ENCODE data around the gene USP17L27.
"Not testable (repeated sequence)": the region's sequence is repeated elsewhere in the genome, so short reads cannot be mapped to it uniquely, and the experiment has no call there.

Gene USP17L27, protein sequence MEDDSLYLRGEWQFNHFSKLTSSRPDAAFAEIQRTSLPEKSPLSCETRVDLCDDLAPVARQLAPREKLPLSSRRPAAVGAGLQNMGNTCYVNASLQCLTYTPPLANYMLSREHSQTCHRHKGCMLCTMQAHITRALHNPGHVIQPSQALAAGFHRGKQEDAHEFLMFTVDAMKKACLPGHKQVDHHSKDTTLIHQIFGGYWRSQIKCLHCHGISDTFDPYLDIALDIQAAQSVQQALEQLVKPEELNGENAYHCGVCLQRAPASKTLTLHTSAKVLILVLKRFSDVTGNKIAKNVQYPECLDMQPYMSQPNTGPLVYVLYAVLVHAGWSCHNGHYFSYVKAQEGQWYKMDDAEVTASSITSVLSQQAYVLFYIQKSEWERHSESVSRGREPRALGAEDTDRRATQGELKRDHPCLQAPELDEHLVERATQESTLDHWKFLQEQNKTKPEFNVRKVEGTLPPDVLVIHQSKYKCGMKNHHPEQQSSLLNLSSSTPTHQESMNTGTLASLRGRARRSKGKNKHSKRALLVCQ

DNA sequence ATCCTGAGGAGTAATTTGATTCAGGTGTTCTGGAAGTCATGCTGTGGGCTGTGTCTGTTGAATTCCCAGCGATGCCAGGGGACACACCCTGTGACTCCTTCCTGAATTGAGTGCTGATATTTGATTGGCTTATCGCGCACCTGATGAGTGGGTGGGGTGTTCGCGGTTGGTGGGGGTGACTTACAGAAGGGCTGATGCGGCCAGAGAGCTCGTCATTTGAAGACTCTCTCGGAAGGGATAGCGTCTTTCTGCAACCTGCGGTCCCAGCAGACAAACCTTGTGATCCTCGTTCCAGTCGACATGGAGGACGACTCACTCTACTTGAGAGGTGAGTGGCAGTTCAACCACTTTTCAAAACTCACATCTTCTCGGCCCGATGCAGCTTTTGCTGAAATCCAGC lies at the start of gene USP17L27:
TSS of gene USP17L27 (plus strand) at position 301 of the 400 bp plus-strand sequence. CDS start at position 301, 0 bp downstream.
- H3K9me3 ChIP-seq (ENCODE audit: control insufficient read depth, insufficient read depth, low read length); H3K4me1 ChIP-seq (ENCODE audit: insufficient read depth, low read length); H3K36me3 ChIP-seq (ENCODE audit: insufficient read depth, low read length); H3K9ac ChIP-seq (ENCODE audit: low read depth, low read length): not testable (repeated sequence)

DNA sequence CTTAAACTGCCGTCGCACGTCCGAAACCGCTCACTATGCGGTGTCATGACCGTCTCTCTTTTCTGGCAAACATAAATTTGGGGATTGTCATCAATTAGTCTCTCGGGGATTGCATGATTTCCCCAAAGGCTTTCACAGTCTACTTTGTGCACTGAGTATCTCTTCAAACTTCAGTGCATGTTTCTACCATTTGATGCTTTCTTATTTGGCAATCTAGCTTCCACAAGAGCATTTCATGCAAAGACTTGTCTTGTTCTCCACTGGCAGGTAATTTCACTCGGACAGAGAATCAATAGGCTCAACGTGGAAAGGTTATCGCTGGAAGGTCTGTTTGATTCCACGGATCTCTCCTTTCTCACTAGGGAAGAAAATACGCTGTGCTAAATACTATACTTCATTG lies 19.8 kb upstream of the USP17L27 start:
- not testable (repeated sequence) for H3K4me1 ChIP-seq (ENCODE audit: insufficient read depth, low read length); H3K9ac ChIP-seq (ENCODE audit: low read depth, low read length); H3K36me3 ChIP-seq (ENCODE audit: insufficient read depth, low read length); H3K9me3 ChIP-seq (ENCODE audit: control insufficient read depth, insufficient read depth, low read length)

DNA sequence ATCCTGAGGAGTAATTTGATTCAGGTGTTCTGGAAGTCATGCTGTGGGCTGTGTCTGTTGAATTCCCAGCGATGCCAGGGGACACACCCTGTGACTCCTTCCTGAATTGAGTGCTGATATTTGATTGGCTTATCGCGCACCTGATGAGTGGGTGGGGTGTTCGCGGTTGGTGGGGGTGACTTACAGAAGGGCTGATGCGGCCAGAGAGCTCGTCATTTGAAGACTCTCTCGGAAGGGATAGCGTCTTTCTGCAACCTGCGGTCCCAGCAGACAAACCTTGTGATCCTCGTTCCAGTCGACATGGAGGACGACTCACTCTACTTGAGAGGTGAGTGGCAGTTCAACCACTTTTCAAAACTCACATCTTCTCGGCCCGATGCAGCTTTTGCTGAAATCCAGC lies 19.1 kb upstream of the USP17L27 start, which contains the start of gene USP17L24:
TSS of gene USP17L24 (plus strand) at position 301 of the 400 bp plus-strand sequence. CDS start at position 301, 0 bp downstream.
- not testable (repeated sequence) for H3K4me1 ChIP-seq (ENCODE audit: insufficient read depth, low read length); H3K9ac ChIP-seq (ENCODE audit: low read depth, low read length); H3K9me3 ChIP-seq (ENCODE audit: control insufficient read depth, insufficient read depth, low read length); H3K36me3 ChIP-seq (ENCODE audit: insufficient read depth, low read length)

DNA sequence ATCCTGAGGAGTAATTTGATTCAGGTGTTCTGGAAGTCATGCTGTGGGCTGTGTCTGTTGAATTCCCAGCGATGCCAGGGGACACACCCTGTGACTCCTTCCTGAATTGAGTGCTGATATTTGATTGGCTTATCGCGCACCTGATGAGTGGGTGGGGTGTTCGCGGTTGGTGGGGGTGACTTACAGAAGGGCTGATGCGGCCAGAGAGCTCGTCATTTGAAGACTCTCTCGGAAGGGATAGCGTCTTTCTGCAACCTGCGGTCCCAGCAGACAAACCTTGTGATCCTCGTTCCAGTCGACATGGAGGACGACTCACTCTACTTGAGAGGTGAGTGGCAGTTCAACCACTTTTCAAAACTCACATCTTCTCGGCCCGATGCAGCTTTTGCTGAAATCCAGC lies 14.3 kb upstream of the USP17L27 start, which contains the start of gene USP17L25:
TSS of gene USP17L25 (plus strand) at position 301 of the 400 bp plus-strand sequence. CDS start at position 301, 0 bp downstream.
- not testable (repeated sequence) for H3K9me3 ChIP-seq (ENCODE audit: control insufficient read depth, insufficient read depth, low read length); H3K9ac ChIP-seq (ENCODE audit: low read depth, low read length); H3K36me3 ChIP-seq (ENCODE audit: insufficient read depth, low read length); H3K4me1 ChIP-seq (ENCODE audit: insufficient read depth, low read length)

DNA sequence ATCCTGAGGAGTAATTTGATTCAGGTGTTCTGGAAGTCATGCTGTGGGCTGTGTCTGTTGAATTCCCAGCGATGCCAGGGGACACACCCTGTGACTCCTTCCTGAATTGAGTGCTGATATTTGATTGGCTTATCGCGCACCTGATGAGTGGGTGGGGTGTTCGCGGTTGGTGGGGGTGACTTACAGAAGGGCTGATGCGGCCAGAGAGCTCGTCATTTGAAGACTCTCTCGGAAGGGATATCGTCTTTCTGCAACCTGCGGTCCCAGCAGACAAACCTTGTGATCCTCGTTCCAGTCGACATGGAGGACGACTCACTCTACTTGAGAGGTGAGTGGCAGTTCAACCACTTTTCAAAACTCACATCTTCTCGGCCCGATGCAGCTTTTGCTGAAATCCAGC lies 9.6 kb upstream of the USP17L27 start, which contains the start of gene USP17L26:
TSS of gene USP17L26 (plus strand) at position 301 of the 400 bp plus-strand sequence. CDS start at position 301, 0 bp downstream.
- not testable (repeated sequence) for H3K9ac ChIP-seq (ENCODE audit: low read depth, low read length); H3K9me3 ChIP-seq (ENCODE audit: control insufficient read depth, insufficient read depth, low read length)

DNA sequence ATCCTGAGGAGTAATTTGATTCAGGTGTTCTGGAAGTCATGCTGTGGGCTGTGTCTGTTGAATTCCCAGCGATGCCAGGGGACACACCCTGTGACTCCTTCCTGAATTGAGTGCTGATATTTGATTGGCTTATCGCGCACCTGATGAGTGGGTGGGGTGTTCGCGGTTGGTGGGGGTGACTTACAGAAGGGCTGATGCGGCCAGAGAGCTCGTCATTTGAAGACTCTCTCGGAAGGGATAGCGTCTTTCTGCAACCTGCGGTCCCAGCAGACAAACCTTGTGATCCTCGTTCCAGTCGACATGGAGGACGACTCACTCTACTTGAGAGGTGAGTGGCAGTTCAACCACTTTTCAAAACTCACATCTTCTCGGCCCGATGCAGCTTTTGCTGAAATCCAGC lies 4.8 kb upstream of the USP17L27 start, which contains the start of gene USP17L5:
TSS of gene USP17L5 (plus strand) at position 301 of the 400 bp plus-strand sequence. CDS start at position 301, 0 bp downstream.
- not testable (repeated sequence) for H3K9me3 ChIP-seq (ENCODE audit: control insufficient read depth, insufficient read depth, low read length); H3K9ac ChIP-seq (ENCODE audit: low read depth, low read length); H3K36me3 ChIP-seq (ENCODE audit: insufficient read depth, low read length); H3K4me1 ChIP-seq (ENCODE audit: insufficient read depth, low read length)

More for the DNA sequence above, 9.6 kb upstream of the USP17L27 start, which contains the start of gene USP17L26:
- not testable (repeated sequence) for H3K36me3 ChIP-seq (ENCODE audit: insufficient read depth, low read length); H3K4me1 ChIP-seq (ENCODE audit: insufficient read depth, low read length)

DNA sequence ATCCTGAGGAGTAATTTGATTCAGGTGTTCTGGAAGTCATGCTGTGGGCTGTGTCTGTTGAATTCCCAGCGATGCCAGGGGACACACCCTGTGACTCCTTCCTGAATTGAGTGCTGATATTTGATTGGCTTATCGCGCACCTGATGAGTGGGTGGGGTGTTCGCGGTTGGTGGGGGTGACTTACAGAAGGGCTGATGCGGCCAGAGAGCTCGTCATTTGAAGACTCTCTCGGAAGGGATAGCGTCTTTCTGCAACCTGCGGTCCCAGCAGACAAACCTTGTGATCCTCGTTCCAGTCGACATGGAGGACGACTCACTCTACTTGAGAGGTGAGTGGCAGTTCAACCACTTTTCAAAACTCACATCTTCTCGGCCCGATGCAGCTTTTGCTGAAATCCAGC lies 4.6 kb downstream of the USP17L27 start, which contains the start of gene USP17L28:
TSS of gene USP17L28 (plus strand) at position 301 of the 400 bp plus-strand sequence. CDS start at position 301, 0 bp downstream.
- H3K4me1 ChIP-seq (ENCODE audit: insufficient read depth, low read length): not testable (repeated sequence)

DNA sequence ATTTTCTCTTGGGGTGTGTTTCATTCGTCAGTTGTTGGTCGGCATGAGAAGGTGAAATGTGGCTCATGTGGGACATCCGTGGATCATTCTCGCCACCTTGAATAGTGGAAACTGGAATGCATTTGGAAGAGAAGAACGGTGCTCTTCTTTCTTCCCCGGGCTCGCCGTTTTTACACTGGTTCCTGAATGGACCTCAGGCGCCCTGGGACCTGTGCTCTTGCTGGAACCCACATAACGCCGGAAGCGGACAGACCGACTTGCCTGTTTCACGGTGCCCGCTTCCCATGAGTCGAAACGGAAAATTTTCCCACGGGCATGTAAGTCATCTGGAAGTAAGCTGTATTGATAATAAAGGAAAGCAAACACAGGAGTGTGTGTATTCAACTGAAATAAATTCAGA lies 6.9 kb downstream of the USP17L27 start:
- H3K9me3 ChIP-seq (ENCODE audit: control insufficient read depth, insufficient read depth, low read length); H3K4me1 ChIP-seq (ENCODE audit: insufficient read depth, low read length); H3K9ac ChIP-seq (ENCODE audit: low read depth, low read length); H3K36me3 ChIP-seq (ENCODE audit: insufficient read depth, low read length): not testable (repeated sequence)

More for the DNA sequence above, 4.6 kb downstream of the USP17L27 start, which contains the start of gene USP17L28:
- H3K9ac ChIP-seq (ENCODE audit: low read depth, low read length); H3K9me3 ChIP-seq (ENCODE audit: control insufficient read depth, insufficient read depth, low read length); H3K36me3 ChIP-seq (ENCODE audit: insufficient read depth, low read length): not testable (repeated sequence)

DNA sequence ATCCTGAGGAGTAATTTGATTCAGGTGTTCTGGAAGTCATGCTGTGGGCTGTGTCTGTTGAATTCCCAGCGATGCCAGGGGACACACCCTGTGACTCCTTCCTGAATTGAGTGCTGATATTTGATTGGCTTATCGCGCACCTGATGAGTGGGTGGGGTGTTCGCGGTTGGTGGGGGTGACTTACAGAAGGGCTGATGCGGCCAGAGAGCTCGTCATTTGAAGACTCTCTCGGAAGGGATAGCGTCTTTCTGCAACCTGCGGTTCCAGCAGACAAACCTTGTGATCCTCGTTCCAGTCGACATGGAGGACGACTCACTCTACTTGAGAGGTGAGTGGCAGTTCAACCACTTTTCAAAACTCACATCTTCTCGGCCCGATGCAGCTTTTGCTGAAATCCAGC lies 9.4 kb downstream of the USP17L27 start, which contains the start of gene USP17L29:
TSS of gene USP17L29 (plus strand) at position 301 of the 400 bp plus-strand sequence. CDS start at position 301, 0 bp downstream.
- not testable (repeated sequence) for H3K36me3 ChIP-seq (ENCODE audit: insufficient read depth, low read length)

DNA sequence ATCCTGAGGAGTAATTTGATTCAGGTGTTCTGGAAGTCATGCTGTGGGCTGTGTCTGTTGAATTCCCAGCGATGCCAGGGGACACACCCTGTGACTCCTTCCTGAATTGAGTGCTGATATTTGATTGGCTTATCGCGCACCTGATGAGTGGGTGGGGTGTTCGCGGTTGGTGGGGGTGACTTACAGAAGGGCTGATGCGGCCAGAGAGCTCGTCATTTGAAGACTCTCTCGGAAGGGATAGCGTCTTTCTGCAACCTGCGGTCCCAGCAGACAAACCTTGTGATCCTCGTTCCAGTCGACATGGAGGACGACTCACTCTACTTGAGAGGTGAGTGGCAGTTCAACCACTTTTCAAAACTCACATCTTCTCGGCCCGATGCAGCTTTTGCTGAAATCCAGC lies 18.9 kb downstream of the USP17L27 start, which contains the start of gene USP17L30:
TSS of gene USP17L30 (plus strand) at position 301 of the 400 bp plus-strand sequence. CDS start at position 301, 0 bp downstream.
- H3K36me3 ChIP-seq (ENCODE audit: insufficient read depth, low read length); H3K4me1 ChIP-seq (ENCODE audit: insufficient read depth, low read length); H3K9ac ChIP-seq (ENCODE audit: low read depth, low read length); H3K9me3 ChIP-seq (ENCODE audit: control insufficient read depth, insufficient read depth, low read length): not testable (repeated sequence)

More for the DNA sequence above, 9.4 kb downstream of the USP17L27 start, which contains the start of gene USP17L29:
- not testable (repeated sequence) for H3K9ac ChIP-seq (ENCODE audit: low read depth, low read length); H3K4me1 ChIP-seq (ENCODE audit: insufficient read depth, low read length); H3K9me3 ChIP-seq (ENCODE audit: control insufficient read depth, insufficient read depth, low read length)

DNA sequence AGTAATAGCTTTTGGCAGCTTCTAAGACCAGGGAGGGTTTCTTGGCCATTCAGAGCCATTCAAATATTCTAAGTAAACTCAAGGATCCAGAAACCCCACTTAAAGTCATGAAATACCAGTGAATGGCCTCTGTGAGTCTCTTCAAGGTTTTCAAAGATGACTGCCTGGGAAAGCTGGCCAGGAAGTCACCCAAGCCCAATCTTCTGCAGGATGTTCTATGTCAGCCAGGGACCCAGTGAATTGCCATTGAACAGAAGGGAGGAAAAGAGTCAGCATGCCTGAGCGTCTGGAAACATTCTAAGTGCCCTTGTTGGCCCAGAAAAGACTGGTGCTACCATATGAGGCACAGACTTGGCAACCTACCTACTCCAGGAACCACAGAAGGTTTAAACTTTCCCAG lies 35.9 kb downstream of the USP17L27 start:
- not testable (repeated sequence) for H3K36me3 ChIP-seq (ENCODE audit: insufficient read depth, low read length); H3K9me3 ChIP-seq (ENCODE audit: control insufficient read depth, insufficient read depth, low read length); H3K4me1 ChIP-seq (ENCODE audit: insufficient read depth, low read length); H3K9ac ChIP-seq (ENCODE audit: low read depth, low read length)

DNA sequence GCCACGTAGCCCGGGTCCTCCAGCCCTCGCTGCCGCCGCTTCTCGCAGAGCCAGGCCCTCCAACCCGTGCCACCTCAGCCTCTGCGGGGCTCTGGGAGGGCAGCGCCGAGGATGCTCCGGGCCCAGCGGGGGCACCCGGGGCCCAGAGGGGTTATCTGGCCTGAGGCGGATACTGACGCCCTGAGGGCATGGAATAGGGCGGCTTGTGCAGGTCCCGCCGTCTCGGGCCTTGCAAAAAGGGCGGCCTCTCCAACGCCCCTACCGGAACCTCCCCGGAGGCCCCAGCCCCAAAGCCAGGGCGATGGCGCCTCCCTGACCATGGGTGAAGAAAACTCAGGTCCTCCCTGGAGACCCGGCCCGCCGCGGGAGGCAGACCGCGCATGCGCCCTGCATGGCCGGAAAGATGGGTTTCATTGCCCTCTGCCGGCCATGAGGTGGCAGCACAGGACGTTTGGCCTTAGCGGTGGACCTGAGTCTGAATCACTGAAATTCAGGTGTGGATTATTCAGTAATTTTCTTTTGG lies 37.1 kb downstream of the USP17L27 start:
- H3K9me3 ChIP-seq (ENCODE audit: control insufficient read depth, insufficient read depth, low read length); H3K36me3 ChIP-seq (ENCODE audit: insufficient read depth, low read length); H3K4me1 ChIP-seq (ENCODE audit: insufficient read depth, low read length): not testable (repeated sequence)
- H3K9ac ChIP-seq (ENCODE audit: low read depth, low read length): peak overlapping the region; percentile 72; the same call in 1 of the 2 replicates

DNA sequence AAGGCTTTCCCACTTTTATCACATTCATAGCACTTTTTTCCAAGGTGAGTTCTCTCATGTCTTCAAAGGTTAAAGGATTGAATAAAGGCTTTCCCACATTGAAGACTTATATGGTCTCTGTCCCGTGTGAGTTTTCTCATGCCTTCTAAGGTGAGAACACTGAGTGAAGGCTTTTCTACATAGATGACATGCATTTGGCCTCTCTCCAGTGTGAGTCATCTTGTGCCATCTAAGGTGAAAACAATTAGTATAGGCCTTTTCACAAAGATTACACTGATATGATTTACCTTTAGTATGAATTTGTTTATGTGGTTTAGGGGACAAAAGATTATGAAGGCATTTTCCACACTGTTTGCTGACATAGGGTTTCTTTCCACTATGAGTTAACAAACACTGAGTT lies 40.2 kb downstream of the USP17L27 start:
- Histone ChIP-seq H3K36me3 (ENCODE audit: insufficient read depth, low read length) (no peaks in the 10 kb centered on the region), H3K9me3 (ENCODE audit: control insufficient read depth, insufficient read depth, low read length) (no peaks in the 10 kb centered on the region), H3K4me1 (ENCODE audit: insufficient read depth, low read length) (no peaks in the 10 kb centered on the region), H3K9ac (ENCODE audit: low read depth, low read length) (no peak overlapping the region)

DNA sequence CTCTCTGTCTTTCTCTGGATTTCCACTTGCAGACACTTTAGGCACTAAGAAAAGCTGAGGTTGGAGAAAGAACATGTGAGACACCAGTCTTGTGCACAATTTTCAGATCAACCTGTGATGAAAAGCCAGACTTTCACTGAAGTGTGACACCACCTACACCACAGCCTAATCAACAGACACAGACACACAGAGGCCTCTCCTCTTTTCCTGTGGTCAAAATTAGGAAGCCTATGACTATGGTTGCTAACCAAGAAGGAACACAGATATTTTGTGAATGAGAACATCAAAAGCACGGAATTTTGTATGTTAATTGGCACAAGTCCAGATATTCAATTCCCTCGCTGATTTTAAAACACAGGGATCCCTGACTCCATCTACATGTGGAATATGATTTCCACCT lies 45.1 kb downstream of the USP17L27 start:
- not testable (repeated sequence) for H3K9me3 ChIP-seq (ENCODE audit: control insufficient read depth, insufficient read depth, low read length); H3K4me1 ChIP-seq (ENCODE audit: insufficient read depth, low read length); H3K9ac ChIP-seq (ENCODE audit: low read depth, low read length); H3K36me3 ChIP-seq (ENCODE audit: insufficient read depth, low read length)

Measured in ES-I3 (cell line).